HepG2 (cell line): ENCODE results near the gene CPNE4. TPM values are rescaled to one million over a fixed set of nuclear protein-coding genes. Genes with fewer than 3 reads are reported as not detected.

Experiments
- ATAC-seq: fragments of 200-7000 bp; cut with Tn5 transposase; 3 replicates; pipeline ENCODE4 v1.9.1; 2020; ENCODE audit warnings: mild to moderate bottlenecking, moderate library complexity
- BruUV-seq: library from RNA; stranded (reverse); fragments of 400-500 nt; replicated peaks from 2 replicates; lab custom pipeline; 2021; lab: Mats Ljungman, UMichigan
- CTCF ChIA-PET: fragments of 300-600 bp; formaldehyde crosslinking; extraction: SDS; loops from one replicate; lab custom pipeline; 2021; ENCODE audit warnings: low total read pairs, inconsistent platforms, low intra/inter-chr PET ratio; lab: Yijun Ruan, JAX
- POLR2A ChIA-PET: fragments of 350-600 bp; sonication (Branson Sonifier 250); formaldehyde crosslinking; loops from one replicate; lab custom pipeline; 2020; ENCODE audit warnings: antibody characterized with exemption, inconsistent platforms; lab: Yijun Ruan, JAX
- DNase-seq: peaks from one replicate; pipeline ENCODE4 v3.0.0-alpha.2; 2015; ENCODE audit warnings: low spot score
- FAIRE-seq: peaks from 3 replicates; lab custom pipeline; 2011; peaks lifted over from hg19 to GRCh38; lab: Jason Lieb, UNC
- H2AFZ ChIP-seq: one replicate; pipeline ENCODE4 v1.6.1; 2011; ENCODE audit warnings: low read length, inconsistent platforms
- H3K27ac ChIP-seq: fragments of 300-600 bp; 3 replicates; pipeline ENCODE4 v1.8.0; 2011; ENCODE audit warnings: mixed run types, mild to moderate bottlenecking, mixed read lengths, low read length, inconsistent platforms; ENCODE audit not compliant: insufficient read depth; ENCODE audit errors: extremely low read length
- H3K27me3 ChIP-seq, 2 experiments: fragments of 200-600 bp in 1 of 2; 2 replicates in 1 of 2; 3 replicates in 1 of 2; pipeline versions ENCODE4 v1.6.0 to v1.8.0; 2011; ENCODE audit warnings: low read length in 2 of 2, mild to moderate bottlenecking in 2 of 2, moderate library complexity in 2 of 2, inconsistent platforms in 1 of 2; ENCODE audit not compliant: insufficient read depth in 2 of 2, control insufficient read depth in 1 of 2
- H3K36me3 ChIP-seq, 2 experiments: fragments of 200-600 bp in 1 of 2; replicated peaks in 1 of 2; 2 replicates in 1 of 2; 3 replicates in 1 of 2; pipeline versions ENCODE4 v1.5.1 to v1.8.0; 2011; ENCODE audit warnings: low read length in 2 of 2, inconsistent platforms in 1 of 2; ENCODE audit not compliant: insufficient read depth in 2 of 2, control insufficient read depth in 1 of 2
- H3K4me1 ChIP-seq: 2 replicates; pipeline ENCODE4 v1.5.1; 2012; ENCODE audit warnings: low read length, inconsistent platforms; ENCODE audit not compliant: insufficient read depth
- H3K4me2 ChIP-seq: 2 replicates; pipeline ENCODE4 v1.6.0; 2011; ENCODE audit warnings: low read depth, low read length, inconsistent platforms
- H3K4me3 ChIP-seq, 3 experiments: fragments of 200-600 bp in 1 of 3; sonication (generic), shearing (Covaris generic) in 1 of 3; replicated peaks in 1 of 3; 2 replicates each; pipeline ENCODE4 v1.5.1; 2011 to 2016; ENCODE audit warnings: low read length in 3 of 3, inconsistent platforms in 2 of 3, low read depth in 2 of 3, mild to moderate bottlenecking in 2 of 3, control low read depth in 1 of 3, mixed read lengths in 1 of 3; ENCODE audit not compliant: insufficient read depth in 1 of 3
- H3K79me2 ChIP-seq: one replicate; pipeline ENCODE4 v1.6.1; 2011; ENCODE audit warnings: low read length, inconsistent platforms; ENCODE audit not compliant: insufficient read depth
- H3K9ac ChIP-seq: 2 replicates; pipeline ENCODE4 v1.6.0; 2011; ENCODE audit warnings: mild to moderate bottlenecking, low read depth, low read length, inconsistent platforms; ENCODE audit not compliant: insufficient read depth
- H3K9me3 ChIP-seq: 2 replicates; pipeline ENCODE4 v1.5.1; 2012; ENCODE audit warnings: mild to moderate bottlenecking, low read length
- H4K20me1 ChIP-seq: 2 replicates; pipeline ENCODE4 v1.6.0; 2011; ENCODE audit warnings: inconsistent platforms, mild to moderate bottlenecking, low read length, moderate library complexity; ENCODE audit not compliant: insufficient read depth
- AKAP8 ChIP-seq: sonication (generic); formaldehyde crosslinking; IDR thresholded peaks from 2 replicates; pipeline ENCODE4 v1.5.1; 2020; ENCODE audit warnings: mild to moderate bottlenecking, missing genetic modification reagents
- ATF7 ChIP-seq, 2 experiments: fragments of 450-650 bp in 1 of 2; sonication (generic) in 1 of 2; formaldehyde crosslinking in 1 of 2; IDR thresholded peaks; 2 replicates each; pipeline versions ENCODE4 v1.4.0 to v1.6.1; 2016 to 2020; ENCODE audit warnings: antibody characterized with exemption in 1 of 2, mild to moderate bottlenecking in 1 of 2, missing genetic modification reagents in 1 of 2
- FOXC1 ChIP-seq: sonication (generic); formaldehyde crosslinking; IDR thresholded peaks from 2 replicates; pipeline ENCODE4 v1.8.0; 2022; ENCODE audit warnings: mild to moderate bottlenecking, missing genetic modification reagents, borderline replicate concordance
- NBN ChIP-seq: fragments of 450-650 bp; conservative IDR thresholded peaks from 2 replicates; pipeline ENCODE4 v1.6.1; 2017
- TBL1XR1 ChIP-seq: fragments of 150-350 bp; IDR thresholded peaks from 2 replicates; pipeline ENCODE4 v1.6.1; 2014; ENCODE audit warnings: borderline replicate concordance, low read length; ENCODE audit not compliant: partially characterized antibody
- TOE1 ChIP-seq: sonication (generic); formaldehyde crosslinking; IDR thresholded peaks from 2 replicates; pipeline ENCODE4 v1.4.0; 2020; ENCODE audit warnings: mild to moderate bottlenecking, missing genetic modification reagents
- ZFY ChIP-seq: sonication (generic); formaldehyde crosslinking; IDR thresholded peaks from 2 replicates; pipeline ENCODE4 v1.4.0; 2020; ENCODE audit warnings: missing genetic modification reagents
- ZNF441 ChIP-seq: sonication (generic); formaldehyde crosslinking; IDR thresholded peaks from 2 replicates; pipeline ENCODE4 v1.7.0; 2021; ENCODE audit warnings: missing genetic modification reagents, borderline replicate concordance
- ZSCAN25 ChIP-seq: sonication (generic); formaldehyde crosslinking; IDR thresholded peaks from 2 replicates; pipeline ENCODE4 v1.8.0; 2022; ENCODE audit warnings: mild to moderate bottlenecking, missing genetic modification reagents
- WGBS: methylation state at CpG from one replicate; pipeline ENCODE4 v1.1.6; 2017; ENCODE audit warnings: low lambda C conversion rate; 5-methylcytosine and 5-hydroxymethylcytosine counted together
- in situ Hi-C: cut with HindIII; loops from 2 replicates; pipeline ENCODE4 v1.10.0; 2017; ENCODE audit warnings: low pct_unique_long_range_greater_than_20kb; ENCODE audit not compliant: extremely low pct_ligation_motif_present
- intact Hi-C: fragments of 100-400 bp; cut with micrococcal nuclease; formaldehyde crosslinking; loops from one replicate; pipeline ENCODE4 v1.10.0; 2022; ENCODE audit not compliant: unreplicated experiment
- polyA plus RNA-seq, 8 experiments: library from polyadenylated mRNA; depleted of rRNA in 3 of 8; stranded (reverse) in 7 of 8; unstranded in 1 of 8; fragments of >200 nt; fragmentation: Illumina TruSeq in 4 of 8; extraction: Trizol in 4 of 8; gene quantifications; 2 replicates each; pipeline versions ENCODE4 v1.2.1 to v1.2.3, GENCODE V29; 2011 to 2016; ENCODE audit warnings: low read depth in 4 of 8, missing spikeins in 1 of 8, mixed read lengths in 1 of 8; ENCODE audit not compliant: insufficient read depth in 1 of 8
- total RNA-seq, 5 experiments: library from RNA; depleted of rRNA; stranded (reverse); fragments of >200 nt; fragmentation: Illumina TruSeq; extraction: Trizol; gene quantifications; 2 replicates each; pipeline ENCODE4 v1.2.3, GENCODE V29; 2016; ENCODE audit warnings: low read depth in 1 of 5
- TF ChIP-seq, protein P1 (sequence below): sonication (generic); formaldehyde crosslinking; IDR thresholded peaks from 2 replicates; pipeline ENCODE4 v1.4.0; 2020; ENCODE audit warnings: mild to moderate bottlenecking, missing genetic modification reagents

CPNE4 gene
- total and polyA plus RNA-seq, 2 of the 13 experiments (the other 11 are each of a cell fraction or from before 2014, with no cell fraction given) = not detected

DNA sequence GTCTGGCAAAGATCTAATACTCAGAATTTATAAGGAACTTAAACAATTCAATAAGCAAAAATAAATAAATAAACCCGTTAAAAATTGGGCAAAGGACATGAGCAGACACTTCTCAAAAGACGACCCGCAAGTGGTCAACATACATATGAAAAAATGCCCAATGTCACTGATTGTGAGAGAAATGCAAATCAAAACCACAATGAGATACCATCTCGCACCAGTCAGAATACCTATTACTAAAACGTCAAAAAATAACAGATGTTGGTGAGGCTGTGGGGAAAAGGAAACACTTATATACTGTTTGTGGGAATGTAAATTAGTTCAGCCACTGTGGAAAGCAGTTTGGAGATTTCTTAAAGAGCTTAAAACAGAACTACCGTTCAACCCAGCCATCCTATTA lies 344.0 kb downstream of the CPNE4 start:
- Histone ChIP-seq H4K20me1 (no peaks in the 10 kb centered on the region), H3K79me2 (no peaks in the 10 kb centered on the region), H3K4me3 (no peak overlapping the region), H3K4me2 (no peak overlapping the region), H2AFZ (no peak overlapping the region), H3K9me3 (no peaks in the 10 kb centered on the region), H3K9ac (no peak overlapping the region), H3K27me3 (no peaks in the 10 kb centered on the region), H3K27ac (no peak overlapping the region), H3K36me3 (no peaks in the 10 kb centered on the region), H3K4me1 (no peaks in the 10 kb centered on the region)
- CTCF ChIA-PET = no interaction called here
- TF ChIP-seq TBL1XR1 = no peak
- no peak for TF ChIP-seq NBN
- no peak for TF ChIP-seq AKAP8 (CRISPR knock-in tag)
- TF ChIP-seq FOXC1 (CRISPR knock-in tag) = no peak
- TF ChIP-seq, protein P1, sequence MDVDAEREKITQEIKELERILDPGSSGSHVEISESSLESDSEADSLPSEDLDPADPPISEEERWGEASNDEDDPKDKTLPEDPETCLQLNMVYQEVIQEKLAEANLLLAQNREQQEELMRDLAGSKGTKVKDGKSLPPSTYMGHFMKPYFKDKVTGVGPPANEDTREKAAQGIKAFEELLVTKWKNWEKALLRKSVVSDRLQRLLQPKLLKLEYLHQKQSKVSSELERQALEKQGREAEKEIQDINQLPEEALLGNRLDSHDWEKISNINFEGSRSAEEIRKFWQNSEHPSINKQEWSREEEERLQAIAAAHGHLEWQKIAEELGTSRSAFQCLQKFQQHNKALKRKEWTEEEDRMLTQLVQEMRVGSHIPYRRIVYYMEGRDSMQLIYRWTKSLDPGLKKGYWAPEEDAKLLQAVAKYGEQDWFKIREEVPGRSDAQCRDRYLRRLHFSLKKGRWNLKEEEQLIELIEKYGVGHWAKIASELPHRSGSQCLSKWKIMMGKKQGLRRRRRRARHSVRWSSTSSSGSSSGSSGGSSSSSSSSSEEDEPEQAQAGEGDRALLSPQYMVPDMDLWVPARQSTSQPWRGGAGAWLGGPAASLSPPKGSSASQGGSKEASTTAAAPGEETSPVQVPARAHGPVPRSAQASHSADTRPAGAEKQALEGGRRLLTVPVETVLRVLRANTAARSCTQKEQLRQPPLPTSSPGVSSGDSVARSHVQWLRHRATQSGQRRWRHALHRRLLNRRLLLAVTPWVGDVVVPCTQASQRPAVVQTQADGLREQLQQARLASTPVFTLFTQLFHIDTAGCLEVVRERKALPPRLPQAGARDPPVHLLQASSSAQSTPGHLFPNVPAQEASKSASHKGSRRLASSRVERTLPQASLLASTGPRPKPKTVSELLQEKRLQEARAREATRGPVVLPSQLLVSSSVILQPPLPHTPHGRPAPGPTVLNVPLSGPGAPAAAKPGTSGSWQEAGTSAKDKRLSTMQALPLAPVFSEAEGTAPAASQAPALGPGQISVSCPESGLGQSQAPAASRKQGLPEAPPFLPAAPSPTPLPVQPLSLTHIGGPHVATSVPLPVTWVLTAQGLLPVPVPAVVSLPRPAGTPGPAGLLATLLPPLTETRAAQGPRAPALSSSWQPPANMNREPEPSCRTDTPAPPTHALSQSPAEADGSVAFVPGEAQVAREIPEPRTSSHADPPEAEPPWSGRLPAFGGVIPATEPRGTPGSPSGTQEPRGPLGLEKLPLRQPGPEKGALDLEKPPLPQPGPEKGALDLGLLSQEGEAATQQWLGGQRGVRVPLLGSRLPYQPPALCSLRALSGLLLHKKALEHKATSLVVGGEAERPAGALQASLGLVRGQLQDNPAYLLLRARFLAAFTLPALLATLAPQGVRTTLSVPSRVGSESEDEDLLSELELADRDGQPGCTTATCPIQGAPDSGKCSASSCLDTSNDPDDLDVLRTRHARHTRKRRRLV (CRISPR knock-in tag) = no peak
- TF ChIP-seq ZFY (CRISPR knock-in tag) = no peak
- no peak for TF ChIP-seq TOE1 (CRISPR knock-in tag)
- no peak for TF ChIP-seq ZNF441 (CRISPR knock-in tag)
- TF ChIP-seq ATF7 (IDR thresholded peaks at IDR 0.05) = no peak
- no peak for TF ChIP-seq ATF7 (CRISPR knock-in tag; IDR thresholded peaks at IDR 0.05)
- no peak for TF ChIP-seq ZSCAN25 (CRISPR knock-in tag)
- no TSS peak for BruUV-seq
- FAIRE-seq (no peak), ATAC-seq (no peak), DNase-seq (no peak)
- intact Hi-C loops (no loop called here), in situ Hi-C loops (no loop called here)
- POLR2A ChIA-PET = no interaction called here
- 9% methylated on average over 6 of the region's 6 CpGs for WGBS
